Panc1 (cell line): ENCODE measurements around the gene LENEP. TPM values are rescaled to one million over a fixed set of nuclear protein-coding genes. Genes with fewer than 3 reads are reported as not detected.

Experiments
- ATAC-seq: fragments of 200-7000 bp; cut with Tn5 transposase; 2 replicates; pipeline ENCODE4 v1.9.1; 2020; ENCODE audit warnings: mild to moderate bottlenecking, moderate library complexity
- BruUV-seq: library from RNA; stranded (reverse); fragments of 400-500 nt; replicated peaks from 2 replicates; lab custom pipeline; 2021; lab: Mats Ljungman, UMichigan
- CTCF ChIA-PET: fragments of 300-600 bp; sonication (Branson Sonifier 250); formaldehyde crosslinking; loops from one replicate; lab custom pipeline; 2022; ENCODE audit warnings: antibody characterized with exemption; lab: Charles Lee
- POLR2A ChIA-PET: fragments of 300-600 bp; sonication (Branson Sonifier 250); formaldehyde crosslinking; loops from one replicate; lab custom pipeline; 2022; ENCODE audit warnings: antibody characterized with exemption; lab: Charles Lee
- DNase-seq: peaks from one replicate; pipeline ENCODE4 v3.0.0-alpha.2; 2010; ENCODE audit warnings: low read depth, low spot score
- H3K27ac ChIP-seq: 2 replicates; pipeline ENCODE4 v1.5.1; 2011; ENCODE audit warnings: mild to moderate bottlenecking, low read length, inconsistent platforms
- H3K27me3 ChIP-seq: fragments of 200-500 bp; sonication (Bioruptor generic); 2 replicates; pipeline ENCODE4 v1.6.0; 2014; ENCODE audit warnings: low read length, inconsistent platforms; ENCODE audit not compliant: control insufficient read depth, insufficient read depth
- H3K36me3 ChIP-seq: fragments of 200-500 bp; sonication (Bioruptor generic); 2 replicates; pipeline ENCODE4 v1.5.1; 2014; ENCODE audit warnings: inconsistent platforms, mild to moderate bottlenecking, low read length, moderate library complexity; ENCODE audit not compliant: control insufficient read depth, insufficient read depth
- H3K4me1 ChIP-seq: 2 replicates; pipeline ENCODE4 v1.5.1; 2011; ENCODE audit warnings: inconsistent platforms, mild to moderate bottlenecking, low read length, moderate library complexity; ENCODE audit not compliant: control insufficient read depth, insufficient read depth
- H3K4me3 ChIP-seq, 2 experiments: 2 replicates each; pipeline ENCODE4 v1.5.1; 2011 to 2012; ENCODE audit warnings: low read depth in 2 of 2, low read length in 2 of 2, mild to moderate bottlenecking in 2 of 2, inconsistent platforms in 1 of 2, moderate library complexity in 1 of 2
- H3K9me3 ChIP-seq: fragments of 200-500 bp; sonication (Bioruptor generic); 2 replicates; pipeline ENCODE4 v1.5.1; 2014; ENCODE audit warnings: low read depth, mild to moderate bottlenecking, inconsistent platforms, low read length, moderate library complexity; ENCODE audit not compliant: control insufficient read depth, insufficient read depth
- POLR2AphosphoS5 ChIP-seq: IDR thresholded peaks from 2 replicates; pipeline ENCODE4 v1.6.1; 2012; ENCODE audit warnings: mild to moderate bottlenecking, low read depth, low read length, moderate library complexity
- REST ChIP-seq, 2 experiments: IDR thresholded peaks; 2 replicates each; pipeline ENCODE4 v1.6.1; 2011 to 2012; ENCODE audit warnings: low read depth in 2 of 2, control low read depth in 1 of 2, low read length in 1 of 2, mild to moderate bottlenecking in 1 of 2, moderate library complexity in 1 of 2; ENCODE audit not compliant: insufficient read depth in 1 of 2
- SIN3A ChIP-seq: IDR thresholded peaks from 2 replicates; pipeline ENCODE4 v1.6.1; 2012; ENCODE audit warnings: low read depth, mild to moderate bottlenecking, low read length, moderate library complexity, borderline replicate concordance; ENCODE audit not compliant: insufficient read depth
- TCF7L2 ChIP-seq: IDR thresholded peaks from 2 replicates; pipeline ENCODE4 v1.6.1; 2011; ENCODE audit warnings: mild to moderate bottlenecking, low read depth, low read length, inconsistent platforms
- in situ Hi-C: cut with HindIII; loops from 2 replicates; pipeline ENCODE4 v1.10.0; 2016; ENCODE audit warnings: low sequenced_read_pairs, low pct_unique_long_range_greater_than_20kb
- intact Hi-C: fragments of 100-400 bp; cut with micrococcal nuclease; formaldehyde crosslinking; loops from one replicate; pipeline ENCODE4 v1.10.0; 2022; ENCODE audit not compliant: unreplicated experiment
- total RNA-seq: library from RNA; stranded (reverse); gene quantifications from one replicate; pipeline ENCODE4 v1.2.1, GENCODE V29; 2021; ENCODE audit not compliant: unreplicated experiment
- TF ChIP-seq, protein P1 (sequence below): fragments of 450-650 bp; IDR thresholded peaks from 2 replicates; pipeline ENCODE4 v1.5.1; 2017; ENCODE audit warnings: mild to moderate bottlenecking

LENEP gene
- total RNA-seq, 1 experiment from 2014 or later, result 0.67 TPM

- no peak for TF ChIP-seq POLR2AphosphoS5
- TF ChIP-seq REST (IDR thresholded peaks at IDR 0.05; ENCODE audit: insufficient read depth in 1 of 2, low read depth in 2 of 2, low read length in 1 of 2), result no peak
- TF ChIP-seq TCF7L2, result no peak
- TF ChIP-seq, protein P1, sequence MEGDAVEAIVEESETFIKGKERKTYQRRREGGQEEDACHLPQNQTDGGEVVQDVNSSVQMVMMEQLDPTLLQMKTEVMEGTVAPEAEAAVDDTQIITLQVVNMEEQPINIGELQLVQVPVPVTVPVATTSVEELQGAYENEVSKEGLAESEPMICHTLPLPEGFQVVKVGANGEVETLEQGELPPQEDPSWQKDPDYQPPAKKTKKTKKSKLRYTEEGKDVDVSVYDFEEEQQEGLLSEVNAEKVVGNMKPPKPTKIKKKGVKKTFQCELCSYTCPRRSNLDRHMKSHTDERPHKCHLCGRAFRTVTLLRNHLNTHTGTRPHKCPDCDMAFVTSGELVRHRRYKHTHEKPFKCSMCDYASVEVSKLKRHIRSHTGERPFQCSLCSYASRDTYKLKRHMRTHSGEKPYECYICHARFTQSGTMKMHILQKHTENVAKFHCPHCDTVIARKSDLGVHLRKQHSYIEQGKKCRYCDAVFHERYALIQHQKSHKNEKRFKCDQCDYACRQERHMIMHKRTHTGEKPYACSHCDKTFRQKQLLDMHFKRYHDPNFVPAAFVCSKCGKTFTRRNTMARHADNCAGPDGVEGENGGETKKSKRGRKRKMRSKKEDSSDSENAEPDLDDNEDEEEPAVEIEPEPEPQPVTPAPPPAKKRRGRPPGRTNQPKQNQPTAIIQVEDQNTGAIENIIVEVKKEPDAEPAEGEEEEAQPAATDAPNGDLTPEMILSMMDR, result no peak
- TF ChIP-seq SIN3A, result no peak
- intact Hi-C loops, result no loop called here
- no peak overlapping the region for H3K27ac ChIP-seq
- no peak for ATAC-seq
- DNase-seq, result no peak
- POLR2A ChIA-PET, result interaction anchor here (0.5 to 1.2 kb wide), 2 partner anchors 31 to 45 kb away, joined by 3 to 8 read pairs; partner anchors contain the start of gene SHC1
- no peaks in the 10 kb centered on the region for H3K9me3 ChIP-seq
- no peak overlapping the region for H3K4me3 ChIP-seq
- BruUV-seq, result TSS peak; percentile 58
- CTCF ChIA-PET, result interaction anchor here (1.2 kb wide), 1 partner anchor 46 kb away, joined by 3 read pairs; no protein-coding TSS in a partner anchor
- H3K36me3 ChIP-seq, result 0 out of 2 replicates have a peak, but pooled peaks cover 7% of the 10 kb centered on the region
- in situ Hi-C loops, result no loop called here
- H3K27me3 ChIP-seq, result no peaks in the 10 kb centered on the region
- peaks cover 36% of the 10 kb centered on the region for H3K4me1 ChIP-seq
Measured at GRCh38 chr1:155015527-155016230, 22.3 kb downstream of the LENEP start.

- H3K27ac ChIP-seq, result no peak overlapping the region; the same call in 1 of the 2 replicates
- no peaks in the 10 kb centered on the region for H3K27me3 ChIP-seq
- POLR2A ChIA-PET, result interaction anchor here (1.2 kb wide), 1 partner anchor 45 kb away, joined by 3 read pairs; the partner anchor contains the start of gene SHC1
- ATAC-seq, result no peak
- intact Hi-C loops, result no loop called here
- CTCF ChIA-PET, result interaction anchor here (1.2 to 1.5 kb wide), 2 partner anchors 43 to 45 kb away, joined by 3 to 5 read pairs; no protein-coding TSS in a partner anchor
- in situ Hi-C loops, result no loop called here
- no peak for TF ChIP-seq REST (IDR thresholded peaks at IDR 0.05; ENCODE audit: insufficient read depth in 1 of 2, low read depth in 2 of 2, low read length in 1 of 2)
- TF ChIP-seq POLR2AphosphoS5, result no peak
- no peak for TF ChIP-seq SIN3A
- TF ChIP-seq, protein P1, result no peak
- TF ChIP-seq TCF7L2, result no peak
- no TSS peak for BruUV-seq
- no peaks in the 10 kb centered on the region for H3K9me3 ChIP-seq
- H3K4me3 ChIP-seq, result no peak overlapping the region
- peaks cover 36% of the 10 kb centered on the region for H3K4me1 ChIP-seq
- DNase-seq, result no peak
- H3K36me3 ChIP-seq, result 0 out of 2 replicates have a peak, but pooled peaks cover 7% of the 10 kb centered on the region
Measured at GRCh38 chr1:155016231-155016831, 22.9 kb downstream of the LENEP start.
